Dendritic cell treated with granulocyte-macrophage colony-stimulating factor and Interleukin-4, amounts not matched to agents 40 ng/mL and 50 ng/mL, for 4 days (primary cell): ENCODE data around the gene LAPTM5.
"Not testable (repeated sequence)": the region's sequence is repeated elsewhere in the genome, so short reads cannot be mapped to it uniquely, and the experiment has no call there.

Experiments used
- H3K27ac Mint-ChIP-seq: one replicate; pipeline ENCODE4 v1.8.0; 2022; ENCODE audit warnings: mild to moderate bottlenecking, mixed read lengths
- H3K27me3 Mint-ChIP-seq: one replicate; pipeline ENCODE4 v1.8.0; 2022; ENCODE audit warnings: mild to moderate bottlenecking, mixed read lengths
- H3K36me3 Mint-ChIP-seq: one replicate; pipeline ENCODE4 v1.8.0; 2022; ENCODE audit warnings: low read depth, mixed read lengths
- H3K4me1 Mint-ChIP-seq: one replicate; pipeline ENCODE4 v1.8.0; 2022; ENCODE audit warnings: low read depth, mixed read lengths
- H3K4me3 Mint-ChIP-seq: one replicate; pipeline ENCODE4 v1.8.0; 2022; ENCODE audit warnings: mild to moderate bottlenecking, moderate library complexity, mixed read lengths
- H3K9me3 Mint-ChIP-seq: one replicate; pipeline ENCODE4 v1.8.0; 2022; ENCODE audit warnings: mixed read lengths
- intact Hi-C: fragments of 100-400 bp; cut with micrococcal nuclease; formaldehyde crosslinking; loops from one replicate; pipeline ENCODE4 v1.15.0; 2022

Gene LAPTM5

GRCh38 chr1:30688516-30688915 is 69.1 kb downstream of the LAPTM5 start:
- H3K4me3 Mint-ChIP-seq, H3K36me3 Mint-ChIP-seq, intact Hi-C loops, H3K27ac Mint-ChIP-seq: not testable (repeated sequence)
- H3K27me3 Mint-ChIP-seq, result peaks cover 55% of the 10 kb centered on the region
- peaks cover 11% of the 10 kb centered on the region for H3K9me3 Mint-ChIP-seq
- H3K4me1 Mint-ChIP-seq, result peaks cover 10% of the 10 kb centered on the region

DNA sequence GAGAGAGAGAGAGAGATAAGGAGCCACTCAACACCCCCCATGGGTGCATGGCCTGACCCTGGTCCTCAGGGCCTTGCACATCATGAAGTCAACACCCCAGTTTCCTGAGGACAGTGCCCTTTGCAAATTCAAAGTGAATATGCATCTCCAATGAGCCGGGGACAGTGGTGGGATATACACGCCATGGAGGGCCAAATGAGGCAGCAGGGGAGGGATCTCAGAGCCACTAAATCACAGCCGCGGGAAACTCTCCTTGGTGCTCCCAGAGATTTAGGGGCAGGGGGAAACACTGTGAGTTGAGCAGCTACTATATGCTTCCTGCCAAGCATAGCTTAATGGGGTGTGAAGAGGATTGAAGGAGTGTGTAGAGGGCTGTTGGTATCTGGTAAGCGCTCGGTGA is 69.7 kb downstream of the LAPTM5 start:
- H3K27me3 Mint-ChIP-seq, result peaks cover 60% of the 10 kb centered on the region
- H3K9me3 Mint-ChIP-seq, result peaks cover 9% of the 10 kb centered on the region
- H3K4me3 Mint-ChIP-seq, result no peak overlapping the region
- no peak overlapping the region for H3K27ac Mint-ChIP-seq
- H3K4me1 Mint-ChIP-seq, result peaks cover 7% of the 10 kb centered on the region
- H3K36me3 Mint-ChIP-seq, result no peaks in the 10 kb centered on the region
- intact Hi-C loops, result no loop called here

DNA sequence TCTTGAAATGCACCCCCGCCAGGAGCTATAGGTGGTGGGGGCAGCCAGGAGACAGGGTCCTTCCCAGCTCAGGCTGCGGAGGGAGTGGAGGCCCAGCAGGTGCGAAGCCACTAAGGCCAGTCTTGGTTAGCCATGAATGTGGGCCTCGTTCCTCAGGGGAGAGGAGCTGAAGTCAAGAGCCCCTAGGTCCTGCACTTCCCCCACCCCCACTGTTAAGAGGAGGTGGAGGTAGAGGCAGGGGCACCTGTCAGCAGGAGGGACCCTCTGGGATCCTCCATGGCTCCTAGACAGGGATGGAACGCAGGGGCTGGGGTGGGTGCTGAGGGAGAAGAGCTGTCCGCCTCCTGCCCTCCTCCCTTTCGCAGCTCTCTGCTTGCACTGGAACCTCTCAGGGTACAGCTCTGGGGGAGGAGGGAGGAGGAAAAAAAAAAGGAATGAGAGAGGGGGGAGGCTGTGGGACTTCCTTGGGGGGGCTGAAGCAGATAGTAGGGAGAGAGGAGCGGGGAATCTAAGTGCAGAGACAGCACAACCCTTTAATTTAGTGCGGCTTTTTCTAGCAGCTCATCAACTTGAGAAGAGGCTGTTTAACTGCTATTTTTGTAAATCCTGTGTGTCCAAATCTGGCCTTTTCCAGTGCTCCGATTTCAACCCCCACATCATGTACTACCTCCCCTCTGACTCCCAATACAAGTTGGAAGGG is 71.2 kb downstream of the LAPTM5 start:
- no peaks in the 10 kb centered on the region for H3K9me3 Mint-ChIP-seq
- no peak overlapping the region for H3K27ac Mint-ChIP-seq
- no peaks in the 10 kb centered on the region for H3K4me1 Mint-ChIP-seq
- no peak overlapping the region for H3K4me3 Mint-ChIP-seq
- peaks cover 67% of the 10 kb centered on the region for H3K27me3 Mint-ChIP-seq
- no peaks in the 10 kb centered on the region for H3K36me3 Mint-ChIP-seq
- intact Hi-C loops, result no loop called here

DNA sequence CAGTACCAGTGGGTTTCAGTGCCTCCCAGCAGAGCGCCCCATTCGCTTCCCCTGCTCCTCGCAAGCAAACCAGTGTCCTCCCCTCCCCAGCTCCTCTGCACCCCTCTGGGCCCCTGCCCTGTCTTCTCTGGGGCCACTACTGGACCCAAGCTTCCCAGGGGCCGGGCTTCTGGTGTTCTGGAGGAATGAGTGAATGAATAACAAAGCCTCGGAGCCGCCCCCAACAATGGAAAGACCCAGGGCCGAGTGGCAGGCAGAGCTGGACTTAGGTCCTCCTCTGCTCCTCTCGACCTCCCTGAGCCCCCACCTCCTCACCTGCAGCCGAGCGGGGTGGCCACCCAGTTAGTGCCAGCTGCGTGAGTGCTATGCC is 71.8 kb downstream of the LAPTM5 start:
- Mint-ChIP-seq H3K4me1 (no peaks in the 10 kb centered on the region), H3K27me3 (peaks cover 70% of the 10 kb centered on the region), H3K27ac (no peak overlapping the region), H3K9me3 (no peaks in the 10 kb centered on the region), H3K4me3 (no peak overlapping the region), H3K36me3 (no peaks in the 10 kb centered on the region)
- intact Hi-C loops, result no loop called here

DNA sequence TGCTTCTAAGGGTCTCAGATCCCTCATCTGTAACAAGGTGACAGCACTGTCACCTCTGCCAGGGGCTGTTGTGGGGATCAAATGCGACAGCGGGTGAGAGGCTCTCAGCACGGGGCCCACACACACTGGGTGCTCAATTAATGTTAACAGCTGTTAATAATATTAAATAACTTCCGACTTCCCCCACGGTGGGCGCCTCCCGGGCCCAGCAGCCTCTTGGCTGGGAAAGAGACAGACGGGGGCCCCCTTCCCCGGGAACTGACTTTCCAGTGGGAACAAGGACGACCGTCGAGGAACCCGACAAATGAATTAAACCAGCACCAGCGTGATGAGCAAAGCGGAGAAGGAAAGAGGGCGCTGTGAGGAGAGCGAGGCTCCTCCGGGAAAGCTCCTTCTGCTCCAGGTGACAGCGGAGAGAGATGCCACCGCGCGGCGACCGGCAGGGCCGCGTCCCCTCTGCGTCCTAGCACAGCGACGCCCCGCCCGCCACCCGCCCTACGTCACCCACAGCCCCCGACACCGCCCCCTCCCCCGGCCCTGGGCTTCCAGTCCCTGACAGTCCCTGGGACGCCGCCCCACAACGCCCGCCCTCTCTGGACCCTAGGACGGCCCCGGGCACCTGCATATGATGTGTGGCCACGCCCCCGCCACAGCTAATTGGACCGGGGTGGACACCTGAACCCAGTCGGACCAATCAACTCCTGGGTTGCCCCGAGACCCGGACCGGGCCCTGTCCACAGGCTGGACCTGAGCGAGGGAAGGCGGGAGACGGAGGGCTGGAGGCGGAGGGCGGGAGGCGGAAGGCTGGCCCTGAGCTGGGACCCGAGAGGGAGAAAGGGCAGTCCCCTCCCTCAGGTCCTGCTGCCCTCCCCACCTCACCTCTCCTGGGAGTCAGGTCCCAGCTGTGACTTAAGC is 72.4 kb downstream of the LAPTM5 start:
- Mint-ChIP-seq H3K4me3 (no peak overlapping the region), H3K4me1 (no peaks in the 10 kb centered on the region)

GRCh38 chr1:30684259-30684658 is 73.3 kb downstream of the LAPTM5 start:
- peaks cover 62% of the 10 kb centered on the region for H3K27me3 Mint-ChIP-seq
- no peak overlapping the region for H3K4me3 Mint-ChIP-seq
- intact Hi-C loops, result no loop called here
- H3K36me3 Mint-ChIP-seq, result no peaks in the 10 kb centered on the region
- no peaks in the 10 kb centered on the region for H3K4me1 Mint-ChIP-seq
- H3K27ac Mint-ChIP-seq, result no peak overlapping the region
- H3K9me3 Mint-ChIP-seq, result peaks cover 7% of the 10 kb centered on the region

More for the DNA sequence above, 72.4 kb downstream of the LAPTM5 start:
- no peak overlapping the region for H3K27ac Mint-ChIP-seq
- H3K36me3 Mint-ChIP-seq, result no peaks in the 10 kb centered on the region
- H3K9me3 Mint-ChIP-seq, result peaks cover 5% of the 10 kb centered on the region
- peaks cover 66% of the 10 kb centered on the region for H3K27me3 Mint-ChIP-seq
- intact Hi-C loops, result no loop called here

GRCh38 chr1:30683699-30684098 is 73.9 kb downstream of the LAPTM5 start:
- Mint-ChIP-seq H3K27ac (no peak overlapping the region), H3K4me1 (no peaks in the 10 kb centered on the region), H3K9me3 (peaks cover 7% of the 10 kb centered on the region), H3K27me3 (peaks cover 60% of the 10 kb centered on the region), H3K36me3 (no peaks in the 10 kb centered on the region), H3K4me3 (no peak overlapping the region)
- intact Hi-C loops, result no loop called here
